PFSK-1 (cell line): Measurements from ENCODE around the gene OR51M1.

Source experiments
- FOXP2 ChIP-seq: optimal IDR thresholded peaks from 2 replicates; pipeline ENCODE3; 2011; ENCODE audit warnings: borderline replicate concordance, control low read depth, inconsistent platforms; ENCODE audit not compliant: insufficient read depth; ENCODE audit errors: extremely low read length, extremely low read depth
- POLR2AphosphoS5 ChIP-seq: IDR thresholded peaks from 2 replicates; pipeline ENCODE4 v1.6.1; 2012; ENCODE audit warnings: low read depth, mild to moderate bottlenecking, control low read depth, low read length, moderate library complexity
- TAF1 ChIP-seq: IDR thresholded peaks from 2 replicates; pipeline ENCODE4 v1.6.1; 2012; ENCODE audit warnings: low read length, control low read depth, borderline replicate concordance; ENCODE audit not compliant: insufficient read depth

GRCh38 chr11:5367448-5368074 is 16.1 kb upstream of the OR51M1 start:
- no peak for TF ChIP-seq FOXP2
- TF ChIP-seq TAF1, result no peak
- TF ChIP-seq POLR2AphosphoS5, result no peak
